ENCODE results near the gene KCNH1.

- TF ChIP-seq, protein P1, sequence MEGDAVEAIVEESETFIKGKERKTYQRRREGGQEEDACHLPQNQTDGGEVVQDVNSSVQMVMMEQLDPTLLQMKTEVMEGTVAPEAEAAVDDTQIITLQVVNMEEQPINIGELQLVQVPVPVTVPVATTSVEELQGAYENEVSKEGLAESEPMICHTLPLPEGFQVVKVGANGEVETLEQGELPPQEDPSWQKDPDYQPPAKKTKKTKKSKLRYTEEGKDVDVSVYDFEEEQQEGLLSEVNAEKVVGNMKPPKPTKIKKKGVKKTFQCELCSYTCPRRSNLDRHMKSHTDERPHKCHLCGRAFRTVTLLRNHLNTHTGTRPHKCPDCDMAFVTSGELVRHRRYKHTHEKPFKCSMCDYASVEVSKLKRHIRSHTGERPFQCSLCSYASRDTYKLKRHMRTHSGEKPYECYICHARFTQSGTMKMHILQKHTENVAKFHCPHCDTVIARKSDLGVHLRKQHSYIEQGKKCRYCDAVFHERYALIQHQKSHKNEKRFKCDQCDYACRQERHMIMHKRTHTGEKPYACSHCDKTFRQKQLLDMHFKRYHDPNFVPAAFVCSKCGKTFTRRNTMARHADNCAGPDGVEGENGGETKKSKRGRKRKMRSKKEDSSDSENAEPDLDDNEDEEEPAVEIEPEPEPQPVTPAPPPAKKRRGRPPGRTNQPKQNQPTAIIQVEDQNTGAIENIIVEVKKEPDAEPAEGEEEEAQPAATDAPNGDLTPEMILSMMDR (IDR thresholded peaks at IDR 0.05): no peak
- TF ChIP-seq POLR2A (IDR thresholded peaks at IDR 0.05): no peak
Measured at GRCh38 chr1:210790196-210790595, 343.8 kb downstream of the KCNH1 start.
